ENCODE measurements around the gene ADCK2.
"Not testable (repeated sequence)": the region's sequence is repeated elsewhere in the genome, so short reads cannot be mapped to it uniquely, and the experiment has no call there.

ADCK2 gene

GRCh38 chr7:140672382-140673062 lies at the start of gene ADCK2:
Gene ADCK2 (plus strand): TSS chr7:140672945. CDS start chr7:140673331, 386 bp downstream.
- DNase-seq (ENCODE audit: low spot score), result peak; percentile 95

GRCh38 chr7:140623980-140624379 lies 48.8 kb upstream of the ADCK2 start:
- DNase-seq (ENCODE audit: low spot score), result no peak

- DNase-seq (ENCODE audit: low spot score), result no peak
These were observed 48.2 kb upstream of the ADCK2 start for GRCh38 chr7:140624392-140625191.

GRCh38 chr7:140625192-140625558 lies 47.6 kb upstream of the ADCK2 start:
- not testable (repeated sequence) for DNase-seq (ENCODE audit: low spot score)

- peak; percentile 88 for DNase-seq (ENCODE audit: low spot score)
These were observed 46.6 kb upstream of the ADCK2 start for GRCh38 chr7:140625908-140626868.

GRCh38 chr7:140631021-140631420 lies 41.7 kb upstream of the ADCK2 start:
- DNase-seq (ENCODE audit: low spot score), result no peak

GRCh38 chr7:140631602-140632001 lies 41.1 kb upstream of the ADCK2 start:
- peak; percentile 43 for DNase-seq (ENCODE audit: low spot score)

GRCh38 chr7:140635345-140635744 lies 37.4 kb upstream of the ADCK2 start:
- DNase-seq (ENCODE audit: low spot score), result no peak

GRCh38 chr7:140635816-140636215 lies 36.9 kb upstream of the ADCK2 start:
- no peak for DNase-seq (ENCODE audit: low spot score)

- no peak for DNase-seq (ENCODE audit: low spot score)
These were observed 35.3 kb upstream of the ADCK2 start for GRCh38 chr7:140637400-140637799.

GRCh38 chr7:140638173-140638791 lies 34.5 kb upstream of the ADCK2 start:
- DNase-seq (ENCODE audit: low spot score), result peak; percentile 63

GRCh38 chr7:140639366-140640053 lies 33.2 kb upstream of the ADCK2 start:
- peak; percentile 38 for DNase-seq (ENCODE audit: low spot score)

GRCh38 chr7:140640060-140640637 lies 32.6 kb upstream of the ADCK2 start:
- DNase-seq (ENCODE audit: low spot score), result peak; percentile 77

GRCh38 chr7:140640727-140641523 lies 31.8 kb upstream of the ADCK2 start, which contains the start of gene DENND2A:
Gene DENND2A (minus strand): TSS chr7:140640813. CDS start chr7:140602397, 38,416 bp downstream.
- DNase-seq (ENCODE audit: low spot score), result peak; percentile 79

- DNase-seq (ENCODE audit: low spot score), result no peak
These were observed 31.1 kb upstream of the ADCK2 start for GRCh38 chr7:140641524-140642195.

- DNase-seq (ENCODE audit: low spot score), result no peak
These were observed 29.3 kb upstream of the ADCK2 start for GRCh38 chr7:140643416-140643815.

- DNase-seq (ENCODE audit: low spot score), result not testable (repeated sequence)
These were observed 28.0 kb upstream of the ADCK2 start for GRCh38 chr7:140644761-140645160.

- DNase-seq (ENCODE audit: low spot score), result no peak
These were observed 27.4 kb upstream of the ADCK2 start for GRCh38 chr7:140645166-140645900.

All from AG20443 (cell line).